HEK293 (cell line): ENCODE measurements around the gene THRAP3.

Experiments used
- AEBP2 ChIP-seq: fragments of 450-650 bp; formaldehyde crosslinking; IDR thresholded peaks from 2 replicates; pipeline ENCODE4 v1.5.1; 2016; ENCODE audit warnings: missing biosample characterization, missing genetic modification characterization, borderline replicate concordance
- BCL11A ChIP-seq: fragments of 450-650 bp; formaldehyde crosslinking; IDR thresholded peaks from 2 replicates; pipeline ENCODE4 v1.5.1; 2016; ENCODE audit warnings: low read depth, missing biosample characterization, missing genetic modification characterization
- CTCF ChIP-seq: fragments of 450-650 bp; formaldehyde crosslinking; IDR thresholded peaks from 2 replicates; pipeline ENCODE4 v1.5.1; 2016; ENCODE audit warnings: missing biosample characterization, missing genetic modification characterization
- RBAK ChIP-seq: fragments of 450-650 bp; formaldehyde crosslinking; IDR thresholded peaks from 2 replicates; pipeline ENCODE4 v1.5.1; 2016; ENCODE audit warnings: missing biosample characterization, missing genetic modification characterization
- REST ChIP-seq: fragments of 450-650 bp; formaldehyde crosslinking; IDR thresholded peaks from 2 replicates; pipeline ENCODE4 v1.5.1; 2016; ENCODE audit warnings: missing biosample characterization, missing genetic modification characterization
- YY1 ChIP-seq: fragments of 450-650 bp; formaldehyde crosslinking; IDR thresholded peaks from 2 replicates; pipeline ENCODE4 v1.5.1; 2018; ENCODE audit warnings: missing biosample characterization, missing genetic modification characterization
- ZBTB1 ChIP-seq: fragments of 450-650 bp; formaldehyde crosslinking; IDR thresholded peaks from 2 replicates; pipeline ENCODE4 v1.5.1; 2016; ENCODE audit warnings: missing biosample characterization, missing genetic modification characterization
- ZNF274 ChIP-seq, 2 experiments: fragments of 200-500 bp in 1 of 2; fragments of 450-650 bp in 1 of 2; sonication (Bioruptor generic) in 1 of 2; formaldehyde crosslinking in 1 of 2; IDR thresholded peaks; 2 replicates each; pipeline versions ENCODE4 v1.5.1 to v1.6.1; 2014 to 2016; ENCODE audit warnings: borderline replicate concordance in 1 of 2, inconsistent platforms in 1 of 2, low read length in 1 of 2, missing biosample characterization in 1 of 2, missing genetic modification characterization in 1 of 2
- ZNF580 ChIP-seq: fragments of 450-650 bp; formaldehyde crosslinking; IDR thresholded peaks from 2 replicates; pipeline ENCODE4 v1.5.1; 2016; ENCODE audit warnings: missing biosample characterization, missing genetic modification characterization
- ZNF585B ChIP-seq: fragments of 450-650 bp; formaldehyde crosslinking; IDR thresholded peaks from 2 replicates; pipeline ENCODE4 v1.5.1; 2016; ENCODE audit warnings: missing biosample characterization, missing genetic modification characterization
- ZNF785 ChIP-seq: fragments of 450-650 bp; formaldehyde crosslinking; IDR thresholded peaks from 2 replicates; pipeline ENCODE4 v1.5.1; 2016; ENCODE audit warnings: missing biosample characterization, missing genetic modification characterization
- ZNF843 ChIP-seq: fragments of 450-650 bp; formaldehyde crosslinking; IDR thresholded peaks from 2 replicates; pipeline ENCODE4 v1.5.1; 2016; ENCODE audit warnings: missing biosample characterization, missing genetic modification characterization

GRCh38 chr1:36217670-36218069, 6.6 kb upstream of the THRAP3 start:
- TF ChIP-seq CTCF (tag by site-specific recombination) (0 out of 2 replicates have a peak, but pooled peaks have one; percentile 33), REST (tag by site-specific recombination) (no peak), ZBTB1 (tag by site-specific recombination) (no peak), YY1 (tag by site-specific recombination) (no peak), RBAK (no peak), ZNF843 (no peak), ZNF585B (tag by site-specific recombination) (no peak), ZNF274 (IDR thresholded peaks at IDR 0.05; ENCODE audit: low read length) (no peak), ZNF274 (tag by site-specific recombination; IDR thresholded peaks at IDR 0.05; ENCODE audit: borderline replicate concordance) (no peak), BCL11A (tag by site-specific recombination) (no peak), ZNF580 (tag by site-specific recombination) (no peak), AEBP2 (tag by site-specific recombination) (no peak), ZNF785 (tag by site-specific recombination) (no peak)
